IMR-90 (cell line): ENCODE measurements around the gene IQCC. TPM values are rescaled to one million over a fixed set of nuclear protein-coding genes. Genes with fewer than 3 reads are reported as not detected.

Experiments used
- ATAC-seq: fragments of 200-7000 bp; cut with Tn5 transposase; 2 replicates; pipeline ENCODE4 v1.9.1; 2020; ENCODE audit warnings: low read depth, mild to moderate bottlenecking, moderate library complexity
- BruUV-seq: library from RNA; stranded (reverse); fragments of 400-500 nt; replicated peaks from 2 replicates; lab custom pipeline; 2021; lab: Mats Ljungman, UMichigan
- CTCF ChIA-PET: fragments of 300-600 bp; formaldehyde crosslinking; extraction: SDS; loops from one replicate; lab custom pipeline; 2021; ENCODE audit warnings: antibody characterized with exemption; lab: Yijun Ruan, JAX
- POLR2A ChIA-PET: fragments of 300-600 bp; sonication (Branson Sonifier 250); formaldehyde crosslinking; loops from one replicate; lab custom pipeline; 2022; ENCODE audit warnings: antibody characterized with exemption; ENCODE audit not compliant: unreplicated experiment; lab: Charles Lee
- DNase-seq: peaks from one replicate; pipeline ENCODE4 v3.0.0; 2013
- H2AFZ ChIP-seq: replicated peaks from 2 replicates; pipeline ENCODE3; 2013; ENCODE audit warnings: low read length, mild to moderate bottlenecking; ENCODE audit not compliant: poor library complexity
- H2AK5ac ChIP-seq: 2 replicates; pipeline ENCODE4 v1.6.1; 2013; ENCODE audit warnings: low read depth, low read length, inconsistent platforms
- H2AK9ac ChIP-seq: replicated peaks from 2 replicates; pipeline ENCODE3; 2013; ENCODE audit warnings: mild to moderate bottlenecking, low read depth, low read length, moderate library complexity; ENCODE audit not compliant: poor library complexity
- H2BK120ac ChIP-seq: 2 replicates; pipeline ENCODE4 v1.6.1; 2013; ENCODE audit warnings: low read depth, low read length, inconsistent platforms
- H2BK15ac ChIP-seq: 3 replicates; pipeline ENCODE4 v1.6.1; 2013; ENCODE audit warnings: low read depth, low read length, inconsistent platforms
- H2BK20ac ChIP-seq: 2 replicates; pipeline ENCODE4 v1.6.1; 2013; ENCODE audit warnings: low read depth, mild to moderate bottlenecking, inconsistent platforms, low read length, moderate library complexity
- H2BK5ac ChIP-seq: 2 replicates; pipeline ENCODE4 v1.6.1; 2013; ENCODE audit warnings: mild to moderate bottlenecking, low read depth, low read length, inconsistent platforms; ENCODE audit not compliant: poor library complexity, severe bottlenecking
- H3K14ac ChIP-seq: replicated peaks from 2 replicates; pipeline ENCODE4 v1.6.1; 2013; ENCODE audit warnings: low read depth, low read length, inconsistent platforms
- H3K18ac ChIP-seq: 2 replicates; pipeline ENCODE4 v1.6.1; 2013; ENCODE audit warnings: low read depth, low read length, control low read depth
- H3K23ac ChIP-seq: 2 replicates; pipeline ENCODE4 v1.6.1; 2013; ENCODE audit warnings: low read depth, low read length, inconsistent platforms
- H3K27ac ChIP-seq: 2 replicates; pipeline ENCODE4 v1.5.1; 2013; ENCODE audit warnings: mild to moderate bottlenecking, control low read depth, low read length; ENCODE audit not compliant: insufficient read depth
- H3K27me3 ChIP-seq: 2 replicates; pipeline ENCODE4 v1.6.1; 2013; ENCODE audit warnings: low read length; ENCODE audit not compliant: control insufficient read depth, insufficient read depth
- H3K36me3 ChIP-seq: 2 replicates; pipeline ENCODE4 v1.6.1; 2013; ENCODE audit warnings: low read length, mixed read lengths; ENCODE audit not compliant: control insufficient read depth, insufficient read depth
- H3K4ac ChIP-seq: 2 replicates; pipeline ENCODE4 v1.6.1; 2013; ENCODE audit warnings: low read depth, low read length, inconsistent platforms
- H3K4me1 ChIP-seq: 2 replicates; pipeline ENCODE4 v1.6.1; 2013; ENCODE audit warnings: low read length, mixed read lengths; ENCODE audit not compliant: control insufficient read depth, insufficient read depth
- H3K4me2 ChIP-seq: 2 replicates; pipeline ENCODE4 v1.6.1; 2013; ENCODE audit warnings: low read depth, mild to moderate bottlenecking, control low read depth, low read length, moderate library complexity
- H3K4me3 ChIP-seq: 2 replicates; pipeline ENCODE4 v1.5.1; 2013; ENCODE audit warnings: low read depth, mild to moderate bottlenecking, control low read depth, low read length, moderate library complexity; ENCODE audit not compliant: insufficient read depth
- H3K56ac ChIP-seq: 2 replicates; pipeline ENCODE4 v1.6.1; 2013; ENCODE audit warnings: low read length, inconsistent platforms; ENCODE audit not compliant: insufficient read depth; ENCODE audit errors: extremely low read depth
- H3K79me1 ChIP-seq, 2 experiments: 2 replicates each; pipeline ENCODE4 v1.6.1; 2013; ENCODE audit warnings: low read length in 2 of 2, inconsistent platforms in 1 of 2, low read depth in 1 of 2
- H3K9ac ChIP-seq: 2 replicates; pipeline ENCODE4 v1.6.1; 2013; ENCODE audit warnings: low read depth, low read length, control low read depth
- H3K9me1 ChIP-seq: 2 replicates; pipeline ENCODE4 v1.6.1; 2013; ENCODE audit warnings: low read length, inconsistent platforms; ENCODE audit not compliant: insufficient read depth
- H3K9me3 ChIP-seq: 2 replicates; pipeline ENCODE4 v1.6.1; 2013; ENCODE audit warnings: low read length; ENCODE audit not compliant: control insufficient read depth, insufficient read depth
- H4K20me1 ChIP-seq: 2 replicates; pipeline ENCODE4 v1.6.1; 2013; ENCODE audit warnings: low read length, inconsistent platforms; ENCODE audit not compliant: insufficient read depth
- H4K5ac ChIP-seq: 2 replicates; pipeline ENCODE4 v1.6.1; 2013; ENCODE audit warnings: mild to moderate bottlenecking, low read depth, low read length, control low read depth
- H4K8ac ChIP-seq, 2 experiments: 2 replicates each; pipeline ENCODE4 v1.6.1; 2013; ENCODE audit warnings: low read depth in 2 of 2, low read length in 2 of 2, control low read depth in 1 of 2, inconsistent platforms in 1 of 2
- H4K91ac ChIP-seq: 2 replicates; pipeline ENCODE4 v1.6.1; 2013; ENCODE audit warnings: low read depth, low read length, inconsistent platforms; ENCODE audit not compliant: insufficient read depth
- MXI1 ChIP-seq: IDR thresholded peaks from 2 replicates; pipeline ENCODE4 v1.6.1; 2012; ENCODE audit warnings: low read depth, mild to moderate bottlenecking, low read length, moderate library complexity, borderline replicate concordance
- WGBS, 2 experiments: methylation state at CpG; one replicate each; pipeline versions ENCODE4 v1.1.5 to v1.1.7; 2013; ENCODE audit warnings: missing lambda C conversion rate in 2 of 2; ENCODE audit not compliant: insufficient read length in 1 of 2; ENCODE audit errors: extremely low coverage in 2 of 2; 5-methylcytosine and 5-hydroxymethylcytosine counted together
- dilution Hi-C: fragments of 300-500 bp; cut with HindIII; formaldehyde crosslinking; loops from one replicate; pipeline ENCODE4 v1.14.3; 2018; ENCODE audit warnings: low sequenced_read_pairs; ENCODE audit not compliant: unreplicated experiment
- in situ Hi-C: fragments of 300-500 bp; cut with MboI; formaldehyde crosslinking; loops from 3 replicates; pipeline ENCODE4 v1.14.3; 2019; ENCODE audit warnings: low sequenced_read_pairs, inconsistent platforms, mixed read lengths
- intact Hi-C: fragments of 100-400 bp; cut with micrococcal nuclease; formaldehyde crosslinking; loops from 2 replicates; pipeline ENCODE4 v1.10.0; 2022
- polyA plus RNA-seq, 3 experiments: library from polyadenylated mRNA; depleted of rRNA; stranded (reverse); fragments of >200 nt; gene quantifications; 2 replicates each; pipeline ENCODE4 v1.2.3, GENCODE V29; 2012; ENCODE audit warnings: low replicate concordance in 1 of 3
- total RNA-seq: library from RNA; depleted of rRNA; stranded (reverse); fragments of >200 nt; gene quantifications from 2 replicates; pipeline ENCODE4 v1.2.3, GENCODE V29; 2012; rRNA removed
- TF ChIP-seq, protein P1 (sequence below): conservative IDR thresholded peaks from 2 replicates; pipeline ENCODE4 v1.5.1; 2012; ENCODE audit warnings: mild to moderate bottlenecking, low read depth, low read length, improper control_type of control experiment

Gene IQCC
- total and polyA plus RNA-seq, 2 of the 4 experiments (the other 2 are of a cell fraction) = 1.6 to 2.2 TPM

DNA sequence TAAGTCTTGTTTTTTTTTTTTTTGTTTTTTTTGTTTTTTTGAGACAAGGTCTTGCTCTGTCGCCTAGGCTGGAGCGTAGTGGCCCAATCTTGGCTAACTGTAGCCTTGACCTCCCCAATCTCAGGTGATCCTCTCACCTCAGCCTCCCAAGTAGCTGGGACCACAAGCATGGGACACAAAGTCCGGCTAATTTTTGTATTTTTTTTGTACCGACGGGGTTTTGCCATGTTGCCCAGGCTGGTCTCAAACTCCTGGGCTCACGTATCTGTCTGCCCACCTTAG is 51.7 kb downstream of the IQCC start:
- Histone ChIP-seq H3K18ac (no peak overlapping the region), H2AFZ (no peak overlapping the region), H3K14ac (no peak overlapping the region), H2AK5ac (no peak overlapping the region), H4K5ac (no peak overlapping the region), H3K23ac (no peak overlapping the region; the same call in 1 of the 2 replicates), H3K4me2 (no peak overlapping the region), H4K91ac (no peak overlapping the region), H3K36me3 (no peaks in the 10 kb centered on the region), H3K27ac (no peak overlapping the region), H3K27me3 (peaks cover 2% of the 10 kb centered on the region; the same call in 1 of the 2 replicates), H3K4ac (no peak overlapping the region), H3K9ac (no peak overlapping the region), H2BK120ac (no peak overlapping the region), H3K4me1 (no peaks in the 10 kb centered on the region), H2BK20ac (no peak overlapping the region), H2BK15ac (no peak overlapping the region), H3K56ac (no peak overlapping the region), H3K9me1 (no peaks in the 10 kb centered on the region), H3K4me3 (no peak overlapping the region), H4K20me1 (no peaks in the 10 kb centered on the region), H4K8ac (no peak overlapping the region), H3K9me3 (no peaks in the 10 kb centered on the region), H3K79me1 (no peaks in the 10 kb centered on the region), H2AK9ac (no peak overlapping the region), H2BK5ac (no peak overlapping the region)
- no peak for DNase-seq
- BruUV-seq = no TSS peak
- no peak for TF ChIP-seq MXI1
- TF ChIP-seq, protein P1, sequence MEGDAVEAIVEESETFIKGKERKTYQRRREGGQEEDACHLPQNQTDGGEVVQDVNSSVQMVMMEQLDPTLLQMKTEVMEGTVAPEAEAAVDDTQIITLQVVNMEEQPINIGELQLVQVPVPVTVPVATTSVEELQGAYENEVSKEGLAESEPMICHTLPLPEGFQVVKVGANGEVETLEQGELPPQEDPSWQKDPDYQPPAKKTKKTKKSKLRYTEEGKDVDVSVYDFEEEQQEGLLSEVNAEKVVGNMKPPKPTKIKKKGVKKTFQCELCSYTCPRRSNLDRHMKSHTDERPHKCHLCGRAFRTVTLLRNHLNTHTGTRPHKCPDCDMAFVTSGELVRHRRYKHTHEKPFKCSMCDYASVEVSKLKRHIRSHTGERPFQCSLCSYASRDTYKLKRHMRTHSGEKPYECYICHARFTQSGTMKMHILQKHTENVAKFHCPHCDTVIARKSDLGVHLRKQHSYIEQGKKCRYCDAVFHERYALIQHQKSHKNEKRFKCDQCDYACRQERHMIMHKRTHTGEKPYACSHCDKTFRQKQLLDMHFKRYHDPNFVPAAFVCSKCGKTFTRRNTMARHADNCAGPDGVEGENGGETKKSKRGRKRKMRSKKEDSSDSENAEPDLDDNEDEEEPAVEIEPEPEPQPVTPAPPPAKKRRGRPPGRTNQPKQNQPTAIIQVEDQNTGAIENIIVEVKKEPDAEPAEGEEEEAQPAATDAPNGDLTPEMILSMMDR = no peak
- dilution Hi-C loops (no loop called here), in situ Hi-C loops (no loop called here), intact Hi-C loops (no loop called here)
- 86% methylated on average over 5 of the region's 6 CpGs; no CpG with 5 or more reads in 1 of the 2 experiments for WGBS, 2 experiments
- ATAC-seq = no peak
- POLR2A ChIA-PET = no interaction called here
- CTCF ChIA-PET = no interaction called here

Other genes with a start within 250 kb of the IQCC start
- 33.7 and 39.7 TPM in 2 replicates for gene KHDRBS1, start 191.8 kb upstream of the IQCC start, total RNA-seq
- 52.6 and 67.6 TPM in 2 replicates for gene KHDRBS1, start 191.8 kb upstream of the IQCC start, polyA plus RNA-seq (2012; rRNA removed)
- 4.4 and 6.5 TPM in 2 replicates for gene TMEM39B, start 132.7 kb upstream of the IQCC start, total RNA-seq
- gene TMEM39B, start 132.7 kb upstream of the IQCC start, polyA plus RNA-seq (2012; rRNA removed) = 28.7 and 30.2 TPM in 2 replicates
- gene KPNA6, start 97.6 kb upstream of the IQCC start, total RNA-seq = 50.7 and 53.6 TPM in 2 replicates
- 25.4 and 27.0 TPM in 2 replicates for gene KPNA6, start 97.6 kb upstream of the IQCC start, polyA plus RNA-seq (2012; rRNA removed)
- 102 and 104 TPM in 2 replicates for gene TXLNA, start 26.0 kb upstream of the IQCC start, total RNA-seq
- 37.9 and 47.6 TPM in 2 replicates for gene TXLNA, start 26.0 kb upstream of the IQCC start, polyA plus RNA-seq (2012; rRNA removed)
- 17.2 and 18.6 TPM in 2 replicates for gene CCDC28B, start 5.1 kb upstream of the IQCC start, total RNA-seq
- 18.4 and 20.1 TPM in 2 replicates for gene CCDC28B, start 5.1 kb upstream of the IQCC start, polyA plus RNA-seq (2012; rRNA removed)
- not detected in 2 replicates for gene DCDC2B, start 3.4 kb downstream of the IQCC start, total RNA-seq
- gene DCDC2B, start 3.4 kb downstream of the IQCC start, polyA plus RNA-seq (2012; rRNA removed) = not detected in 2 replicates
- 10.0 and 10.8 TPM in 2 replicates for gene TMEM234, start 16.7 kb downstream of the IQCC start, total RNA-seq
- gene TMEM234, start 16.7 kb downstream of the IQCC start, polyA plus RNA-seq (2012; rRNA removed) = 22.7 and 23.4 TPM in 2 replicates
- gene EIF3I, start 16.7 kb downstream of the IQCC start, total RNA-seq = 574 and 716 TPM in 2 replicates
- gene EIF3I, start 16.7 kb downstream of the IQCC start, polyA plus RNA-seq (2012; rRNA removed) = 376 and 469 TPM in 2 replicates
- gene FAM167B, start 41.6 kb downstream of the IQCC start, total RNA-seq = 0.18 TPM in 1 of 2 replicates, not detected in the other
- gene FAM167B, start 41.6 kb downstream of the IQCC start, polyA plus RNA-seq (2012; rRNA removed) = 0.53 and 0.59 TPM in 2 replicates
- gene LCK, start 45.6 kb downstream of the IQCC start, total RNA-seq = not detected in 2 replicates
- gene LCK, start 45.6 kb downstream of the IQCC start, polyA plus RNA-seq (2012; rRNA removed) = not detected in 2 replicates
- gene HDAC1, start 86.4 kb downstream of the IQCC start, total RNA-seq = 88.9 and 95.5 TPM in 2 replicates
- 131 and 139 TPM in 2 replicates for gene HDAC1, start 86.4 kb downstream of the IQCC start, polyA plus RNA-seq (2012; rRNA removed)
- gene MARCKSL1, start 130.6 kb downstream of the IQCC start, total RNA-seq = 34.7 and 37.5 TPM in 2 replicates
- 199 and 218 TPM in 2 replicates for gene MARCKSL1, start 130.6 kb downstream of the IQCC start, polyA plus RNA-seq (2012; rRNA removed)
- 0.28 and 0.36 TPM in 2 replicates for gene FAM229A, start 156.8 kb downstream of the IQCC start, total RNA-seq
- gene FAM229A, start 156.8 kb downstream of the IQCC start, polyA plus RNA-seq (2012; rRNA removed) = 3.9 and 4.3 TPM in 2 replicates
- not detected in 2 replicates for gene TSSK3, start 156.9 kb downstream of the IQCC start, total RNA-seq
- 0.24 and 0.96 TPM in 2 replicates for gene TSSK3, start 156.9 kb downstream of the IQCC start, polyA plus RNA-seq (2012; rRNA removed)
- 50.8 and 60.4 TPM in 2 replicates for gene BSDC1, start 188.8 kb downstream of the IQCC start, total RNA-seq
- 50.4 and 56.8 TPM in 2 replicates for gene BSDC1, start 188.8 kb downstream of the IQCC start, polyA plus RNA-seq (2012; rRNA removed)